Measurements from ENCODE around the gene NPM1.
"Not testable (repeated sequence)": the region's sequence is repeated elsewhere in the genome, so short reads cannot be mapped to it uniquely, and the experiment has no call there.

NPM1 gene

GRCh38 chr5:171386861-171387344 is 746 bp upstream of the NPM1 start:
- no peak for FAIRE-seq

DNA sequence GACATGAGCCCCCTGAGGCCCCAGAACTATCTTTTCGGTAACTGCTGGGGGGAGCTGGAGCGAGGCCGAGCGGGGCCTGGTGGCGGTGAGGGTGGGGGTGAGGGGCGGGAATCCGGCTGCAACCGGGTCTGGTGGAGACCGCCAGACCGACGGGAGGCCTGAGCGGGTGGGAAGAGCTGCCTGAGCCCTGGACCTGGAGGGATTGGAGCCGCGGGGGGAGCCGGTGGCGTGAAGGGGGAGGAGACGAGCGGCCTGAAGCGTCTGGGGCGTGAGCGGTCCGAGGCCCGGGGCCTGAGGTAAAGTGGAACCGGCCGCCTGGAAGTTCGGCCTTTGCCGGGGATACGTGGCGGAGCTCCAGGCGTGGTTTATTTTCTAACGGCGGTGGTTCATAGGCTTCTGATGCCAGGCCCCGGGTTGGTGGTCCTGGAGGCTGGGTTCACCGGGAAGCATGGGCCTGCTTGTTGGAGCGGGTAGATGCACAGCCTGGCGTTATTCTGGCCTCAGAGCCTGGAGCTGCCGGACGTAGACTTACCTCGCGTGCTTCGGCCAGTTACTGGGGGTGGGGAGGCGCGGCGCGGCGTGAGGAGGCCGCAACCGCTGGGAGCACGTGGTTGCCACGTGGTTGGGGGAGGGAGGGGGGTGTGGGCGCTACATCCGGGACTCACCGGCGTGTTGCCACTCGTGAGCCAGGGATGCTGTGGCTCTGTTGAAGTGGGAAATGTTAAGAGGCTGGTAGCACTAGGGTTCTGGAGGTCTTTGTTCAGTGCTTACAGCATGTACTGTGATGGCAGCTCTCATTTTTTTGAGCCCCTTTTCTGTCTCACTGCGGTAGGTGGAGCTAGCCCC is 544 bp downstream of the NPM1 start:
- no peak for FAIRE-seq

- no peak for FAIRE-seq
Observed at GRCh38 chr5:171388816-171389168, 1.1 kb downstream of the NPM1 start.

GRCh38 chr5:171390883-171391677 is 3.4 kb downstream of the NPM1 start:
- no peak for FAIRE-seq

DNA sequence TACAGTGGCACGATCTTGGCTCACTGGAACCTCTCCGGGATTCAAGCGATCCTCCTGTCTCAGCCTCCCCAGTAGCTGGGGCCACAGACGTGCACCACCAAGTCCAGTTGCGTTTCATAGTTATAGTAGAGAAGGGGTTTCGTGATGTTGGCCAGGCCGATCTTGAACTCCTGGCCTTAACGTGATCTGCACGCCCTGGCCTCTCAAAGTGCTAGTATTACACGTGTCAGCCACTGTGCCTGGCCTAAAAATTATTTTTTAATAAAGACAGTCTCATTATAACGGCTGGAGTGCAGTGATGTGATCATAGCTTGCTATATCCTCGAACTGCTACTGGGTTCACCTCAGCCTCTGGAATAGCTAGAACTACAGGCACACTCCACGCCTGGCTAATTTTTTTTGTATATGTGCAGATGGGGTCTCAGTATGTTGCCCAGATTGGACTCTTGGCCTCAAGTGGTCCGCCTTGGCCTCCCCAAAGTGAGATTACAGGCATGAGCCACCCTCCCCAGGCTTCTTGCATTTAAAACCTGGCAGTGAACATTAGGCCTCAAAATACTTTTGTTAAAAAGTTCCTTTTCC is 4.4 kb downstream of the NPM1 start:
- FAIRE-seq = no peak

- FAIRE-seq = no peak
Observed at GRCh38 chr5:171392585-171393159, 5.0 kb downstream of the NPM1 start.

DNA sequence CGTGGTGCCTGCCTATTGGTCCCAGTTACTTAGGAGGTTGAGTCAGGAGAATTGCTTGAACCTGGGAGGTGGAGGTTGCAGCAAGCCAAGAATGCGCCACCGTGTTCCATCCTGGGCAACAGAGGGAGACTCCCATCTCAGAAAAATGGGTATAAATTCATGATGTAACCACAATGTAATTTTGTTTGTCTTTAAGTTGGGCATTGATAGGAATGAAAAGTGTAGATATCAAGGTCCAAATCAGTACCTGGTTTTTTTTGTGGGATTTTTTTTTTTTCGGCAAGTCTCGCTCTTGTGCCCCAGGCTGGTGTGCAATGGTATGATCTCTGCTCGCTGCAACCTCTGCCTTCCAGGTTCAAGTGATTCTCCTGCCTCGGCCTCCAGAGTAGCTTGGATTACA is 7.4 kb downstream of the NPM1 start:
- no peak for FAIRE-seq

DNA sequence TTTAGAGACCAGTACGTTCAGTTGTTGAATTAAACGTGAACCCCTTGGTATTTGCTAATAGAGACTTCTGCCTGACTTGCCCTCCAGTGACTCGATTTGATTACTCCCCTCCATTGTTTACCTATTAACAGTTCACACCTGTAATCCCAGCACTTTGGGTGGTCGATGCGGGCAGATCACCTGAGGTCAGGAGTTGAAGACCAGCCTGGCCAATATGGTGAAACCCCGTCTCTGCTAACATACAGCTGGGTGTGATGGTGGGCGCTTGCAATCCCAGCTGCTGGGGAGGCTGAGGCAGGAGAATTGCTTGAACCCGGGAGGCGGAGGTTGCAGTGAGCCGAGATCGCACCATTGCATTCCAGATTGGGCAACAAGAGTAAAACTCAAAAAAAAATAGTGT is 8.9 kb downstream of the NPM1 start:
- FAIRE-seq = not testable (repeated sequence)

DNA sequence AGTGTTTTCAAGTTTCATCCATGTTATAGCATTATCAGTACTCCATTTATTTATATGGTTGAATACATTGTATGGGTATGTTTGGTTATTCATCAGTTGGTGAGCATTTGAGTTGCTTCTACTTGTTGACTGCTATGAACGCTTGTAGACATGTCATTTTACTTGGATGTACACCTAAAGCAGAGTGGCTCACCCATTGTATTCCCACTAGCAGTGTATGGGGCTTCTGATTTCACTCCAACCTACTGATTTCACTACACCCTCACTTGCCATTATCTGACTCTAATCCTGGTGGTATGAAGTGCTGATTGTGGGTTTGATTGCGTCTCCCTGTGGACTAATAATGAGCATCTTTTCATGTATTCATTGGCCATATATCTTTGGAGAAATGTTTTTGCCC is 9.5 kb downstream of the NPM1 start:
- no peak for FAIRE-seq

- FAIRE-seq = no peak
Observed at GRCh38 chr5:171397599-171397998, 9.9 kb downstream of the NPM1 start.

- FAIRE-seq = not testable (repeated sequence)
Observed at GRCh38 chr5:171398660-171399059, 11.0 kb downstream of the NPM1 start.

DNA sequence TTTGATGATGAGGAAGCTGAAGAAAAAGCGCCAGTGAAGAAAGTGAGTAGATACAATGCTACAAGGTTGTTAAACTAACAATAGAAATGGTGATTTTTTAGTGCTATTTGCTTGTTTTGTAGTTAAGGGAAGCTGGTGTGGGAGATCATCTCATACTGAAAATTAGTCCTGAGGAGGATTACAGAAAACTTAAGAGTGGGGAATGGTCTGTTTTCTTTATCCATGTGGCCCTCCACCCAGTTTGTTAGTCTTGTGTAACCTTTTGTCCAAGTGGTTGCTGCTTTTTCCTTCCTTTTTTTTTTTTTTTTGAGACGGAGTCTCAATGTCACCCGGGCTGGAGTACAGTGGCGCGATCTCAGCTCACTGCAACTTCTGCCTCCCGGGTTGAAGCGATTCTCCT is 12.5 kb downstream of the NPM1 start:
- FAIRE-seq = no peak

GRCh38 chr5:171401167-171401947 is 13.7 kb downstream of the NPM1 start:
- no peak for FAIRE-seq

GRCh38 chr5:171402751-171403150 is 15.1 kb downstream of the NPM1 start:
- not testable (repeated sequence) for FAIRE-seq

- no peak for FAIRE-seq
Observed at GRCh38 chr5:171405615-171406014, 18.0 kb downstream of the NPM1 start.

DNA sequence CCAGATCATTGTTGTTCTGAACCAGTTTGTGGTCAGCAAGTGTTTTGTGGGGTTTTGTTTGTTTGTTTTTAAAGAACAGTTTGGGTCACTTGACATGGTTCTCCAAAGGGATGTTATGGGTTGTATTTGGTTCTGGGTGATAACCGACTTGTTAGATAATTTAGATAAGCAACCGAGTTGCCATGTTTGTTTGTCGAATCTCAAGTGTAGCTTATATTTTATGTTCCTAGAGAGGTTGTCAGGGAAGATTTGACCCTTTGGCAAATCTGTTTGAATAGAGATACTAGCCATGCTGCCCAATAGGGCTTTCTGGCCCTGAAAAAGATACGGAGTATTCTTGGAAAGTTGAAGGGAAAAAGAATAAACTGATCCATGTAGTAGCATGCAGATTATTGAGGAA is 19.6 kb downstream of the NPM1 start:
- no peak for FAIRE-seq

- no peak for FAIRE-seq
Observed at GRCh38 chr5:171409164-171410136, 21.8 kb downstream of the NPM1 start.

GRCh38 chr5:171410181-171410580 is 22.5 kb downstream of the NPM1 start:
- no peak for FAIRE-seq

GRCh38 chr5:171412186-171412585 is 24.5 kb downstream of the NPM1 start:
- no peak for FAIRE-seq

DNA sequence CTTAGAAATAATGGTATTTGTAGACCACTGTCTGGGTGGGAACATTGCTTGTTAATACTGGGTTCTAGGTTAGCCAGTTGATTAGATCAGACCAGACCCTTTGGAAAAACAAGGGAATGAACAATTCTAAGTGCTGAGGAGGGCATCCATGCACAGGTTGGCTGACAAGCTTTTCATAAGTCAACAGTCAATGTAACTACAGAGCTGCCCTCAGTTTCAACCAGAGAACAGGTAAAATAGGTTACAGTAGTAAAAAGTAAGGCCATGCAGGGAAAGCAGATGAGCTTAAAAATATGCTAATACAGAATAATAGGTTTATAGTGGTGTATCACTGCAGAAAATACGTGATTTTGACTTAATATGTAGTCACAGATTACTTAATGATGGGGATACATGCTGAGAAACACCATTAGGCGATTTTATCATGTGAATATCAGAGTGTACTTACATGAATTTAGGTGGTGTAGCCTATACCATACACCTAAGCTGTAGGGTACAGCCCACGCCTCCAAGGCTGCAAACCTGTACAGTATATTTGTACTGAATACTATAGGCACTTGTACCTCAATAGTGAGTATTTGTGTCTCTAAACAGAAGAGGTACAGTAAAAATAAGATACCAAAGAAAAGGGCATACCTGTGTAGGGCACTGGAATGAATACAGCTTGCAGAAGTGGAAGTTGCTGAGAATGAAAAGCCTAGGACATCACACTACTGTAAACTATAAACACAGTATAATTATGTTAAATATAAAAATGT is 25.7 kb downstream of the NPM1 start:
- no peak for FAIRE-seq

Data from A204.1 (cell line).